Activated CD4-positive, alpha-beta memory T cell treated with anti-CD3 and anti-CD28 coated beads for 36 hours (primary cell): ENCODE data around the gene FTO. TPM values are rescaled to one million over a fixed set of nuclear protein-coding genes. Genes with fewer than 3 reads are reported as not detected.

Experiments used
- CTCF ChIA-PET: fragments of 350-600 bp; sonication (Branson Sonifier 250); formaldehyde crosslinking; loops from one replicate; lab custom pipeline; 2021; ENCODE audit warnings: antibody characterized with exemption, inconsistent platforms; lab: Charles Lee
- POLR2A ChIA-PET: fragments of 350-600 bp; sonication (Branson Sonifier 250); formaldehyde crosslinking; loops from one replicate; lab custom pipeline; 2021; ENCODE audit warnings: antibody characterized with exemption; lab: Charles Lee
- DNase-seq: peaks from one replicate; pipeline ENCODE4 v3.0.0-alpha.2; 2020
- H3K27ac Mint-ChIP-seq: one replicate; pipeline ENCODE4 v1.8.0; 2021; ENCODE audit warnings: mixed read lengths
- H3K27me3 Mint-ChIP-seq: one replicate; pipeline ENCODE4 v1.8.0; 2021; ENCODE audit warnings: mixed read lengths
- H3K36me3 Mint-ChIP-seq: one replicate; pipeline ENCODE4 v1.8.0; 2021; ENCODE audit warnings: mixed read lengths
- H3K4me1 Mint-ChIP-seq: one replicate; pipeline ENCODE4 v1.8.0; 2021; ENCODE audit warnings: low read depth, mixed read lengths
- H3K4me3 Mint-ChIP-seq: one replicate; pipeline ENCODE4 v1.8.0; 2021; ENCODE audit warnings: mild to moderate bottlenecking, mixed read lengths
- H3K9me3 Mint-ChIP-seq: one replicate; pipeline ENCODE4 v1.8.0; 2021; ENCODE audit warnings: mixed read lengths
- intact Hi-C: fragments of 100-400 bp; cut with micrococcal nuclease; formaldehyde crosslinking; loops from one replicate; pipeline ENCODE4 v1.15.1; 2023
- total RNA-seq, 2 experiments: library from RNA; stranded (reverse); gene quantifications; one replicate each; pipeline ENCODE4 v1.2.3, GENCODE V29; 2021

Gene FTO
- total RNA-seq, 2 experiments from 2014 or later: 50.7 to 53.1 TPM

- CTCF ChIA-PET: no interaction called here
- Mint-ChIP-seq H3K36me3 (peaks cover 12% of the 10 kb centered on the region), H3K4me3 (no peak overlapping the region), H3K9me3 (no peaks in the 10 kb centered on the region), H3K27ac (no peak overlapping the region), H3K4me1 (no peaks in the 10 kb centered on the region), H3K27me3 (no peaks in the 10 kb centered on the region)
- intact Hi-C loops: no loop called here
- DNase-seq: no peak
- POLR2A ChIA-PET: no interaction called here
Measured at GRCh38 chr16:53899431-53899830, 195.5 kb downstream of the FTO start.

- Mint-ChIP-seq H3K27me3 (no peaks in the 10 kb centered on the region), H3K4me1 (peaks cover 9% of the 10 kb centered on the region), H3K9me3 (no peaks in the 10 kb centered on the region), H3K36me3 (peaks cover 12% of the 10 kb centered on the region), H3K27ac (no peak overlapping the region), H3K4me3 (no peak overlapping the region)
- DNase-seq: no peak
- ChIA-PET POLR2A (no interaction called here), CTCF (interaction anchor here (1.2 kb wide), 1 partner anchor 9 kb away, joined by 6 read pairs; no protein-coding TSS in a partner anchor)
- intact Hi-C loops: no loop called here
Measured at GRCh38 chr16:53900667-53901066, 196.7 kb downstream of the FTO start.

GRCh38 chr16:53901408-53901807 lies 197.5 kb downstream of the FTO start:
- CTCF ChIA-PET: interaction anchor here (1.1 to 1.2 kb wide), 2 partner anchors 9 kb away, joined by 3 to 6 read pairs; no protein-coding TSS in a partner anchor
- H3K4me1 Mint-ChIP-seq: peaks cover 9% of the 10 kb centered on the region

DNA sequence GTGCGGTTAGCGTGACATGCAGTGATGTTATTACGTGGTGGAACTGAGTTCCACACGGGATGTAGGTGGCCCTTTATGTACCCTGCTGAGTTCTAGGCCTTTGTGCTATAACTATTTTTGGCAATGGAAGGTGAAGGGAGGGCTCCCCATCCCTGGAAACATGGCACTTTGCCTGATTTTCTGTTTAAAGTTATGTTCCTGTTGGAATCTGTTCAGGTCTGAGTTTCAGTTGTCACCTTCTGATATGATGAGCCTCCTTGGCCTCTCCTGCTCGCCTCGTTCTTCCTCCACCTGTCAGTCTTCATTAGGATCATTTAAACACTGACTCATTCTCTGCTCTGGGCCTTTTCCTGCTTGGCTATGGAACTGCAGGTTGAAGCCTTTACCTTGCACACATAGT lies 200.6 kb downstream of the FTO start:
- intact Hi-C loops: no loop called here
- Mint-ChIP-seq H3K4me1 (peaks cover 9% of the 10 kb centered on the region), H3K27me3 (no peaks in the 10 kb centered on the region), H3K36me3 (peaks cover 12% of the 10 kb centered on the region), H3K4me3 (no peak overlapping the region), H3K27ac (no peak overlapping the region), H3K9me3 (no peaks in the 10 kb centered on the region)
- CTCF ChIA-PET: no interaction called here
- DNase-seq: no peak
- POLR2A ChIA-PET: no interaction called here

More at GRCh38 chr16:53901408-53901807, 197.5 kb downstream of the FTO start:
- Mint-ChIP-seq H3K9me3 (no peaks in the 10 kb centered on the region), H3K36me3 (peaks cover 12% of the 10 kb centered on the region), H3K4me3 (no peak overlapping the region), H3K27ac (no peak overlapping the region), H3K27me3 (no peaks in the 10 kb centered on the region)
- POLR2A ChIA-PET: no interaction called here
- intact Hi-C loops: no loop called here
- no peak for DNase-seq

DNA sequence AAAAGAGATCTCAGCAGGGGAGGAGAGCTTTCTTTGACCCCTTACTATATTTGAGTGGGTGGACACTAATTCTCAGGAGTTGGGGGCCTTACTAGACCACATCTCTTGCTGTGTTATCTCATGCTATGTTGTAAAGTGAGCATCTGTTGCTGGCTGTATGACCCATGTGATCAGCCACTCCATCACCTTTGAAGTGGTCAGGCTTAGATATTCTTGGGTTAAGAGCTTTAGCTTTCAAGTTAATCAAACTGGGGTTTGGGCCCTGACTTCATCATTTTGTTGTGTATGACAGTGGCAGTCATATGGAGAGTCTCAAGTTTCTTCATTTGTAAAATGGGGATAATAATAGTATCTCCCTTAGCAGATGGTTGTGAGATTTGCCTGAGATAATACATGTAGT lies 201.1 kb downstream of the FTO start:
- Mint-ChIP-seq H3K4me1 (peaks cover 9% of the 10 kb centered on the region), H3K9me3 (no peaks in the 10 kb centered on the region), H3K4me3 (no peak overlapping the region), H3K27ac (no peak overlapping the region), H3K27me3 (no peaks in the 10 kb centered on the region), H3K36me3 (peaks cover 12% of the 10 kb centered on the region)
- ChIA-PET POLR2A (no interaction called here), CTCF (no interaction called here)
- DNase-seq: no peak
- intact Hi-C loops: no loop called here

DNA sequence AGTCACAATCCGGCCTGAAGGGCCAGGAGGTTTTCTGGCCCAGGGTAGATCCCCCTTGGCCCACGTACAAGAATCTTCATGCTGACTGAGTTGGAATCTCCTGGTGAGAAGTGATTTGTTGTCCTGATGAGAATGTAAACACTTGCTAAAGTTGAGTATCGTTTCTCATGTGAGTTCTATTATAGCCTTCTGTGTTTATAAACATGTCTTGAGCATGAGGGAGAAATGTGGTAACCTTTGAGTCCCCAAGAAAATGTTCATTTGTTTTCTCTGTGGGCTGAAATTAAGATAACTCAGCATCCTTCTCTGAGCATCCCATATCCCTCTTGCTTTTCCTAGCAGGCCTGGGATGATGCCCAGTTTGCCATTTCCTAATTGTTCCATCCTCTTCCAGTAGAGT lies 204.8 kb downstream of the FTO start:
- DNase-seq: no peak
- Mint-ChIP-seq H3K27me3 (no peaks in the 10 kb centered on the region), H3K4me1 (peaks cover 9% of the 10 kb centered on the region), H3K27ac (no peak overlapping the region), H3K4me3 (no peak overlapping the region), H3K36me3 (no peaks in the 10 kb centered on the region), H3K9me3 (no peaks in the 10 kb centered on the region)
- POLR2A ChIA-PET: no interaction called here
- intact Hi-C loops: no loop called here
- CTCF ChIA-PET: no interaction called here

DNA sequence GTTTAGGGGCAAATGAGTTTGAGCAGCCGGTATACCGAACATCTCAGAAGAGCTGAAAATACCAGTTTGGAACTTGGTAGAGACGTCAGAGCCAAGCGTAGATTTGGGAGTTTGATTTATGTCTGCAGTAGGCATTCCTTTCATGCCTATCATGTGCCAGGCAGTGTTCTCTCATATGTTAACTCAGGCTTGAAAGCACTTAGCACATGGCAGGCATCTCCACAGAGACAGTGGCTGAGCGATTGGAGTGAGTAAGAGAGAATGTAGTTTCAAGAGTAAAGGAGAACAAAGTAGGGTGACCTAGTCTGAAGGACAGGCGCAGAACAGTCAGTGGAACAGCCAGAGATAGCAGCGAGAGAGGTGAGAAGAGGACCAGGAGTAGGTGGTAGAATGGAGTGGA lies 207.0 kb downstream of the FTO start:
- no peaks in the 10 kb centered on the region for H3K36me3 Mint-ChIP-seq
- CTCF ChIA-PET: no interaction called here
- intact Hi-C loops: loop anchor here (5.0 kb wide), 1 partner anchor 374 kb away; no protein-coding TSS in a partner anchor

DNA sequence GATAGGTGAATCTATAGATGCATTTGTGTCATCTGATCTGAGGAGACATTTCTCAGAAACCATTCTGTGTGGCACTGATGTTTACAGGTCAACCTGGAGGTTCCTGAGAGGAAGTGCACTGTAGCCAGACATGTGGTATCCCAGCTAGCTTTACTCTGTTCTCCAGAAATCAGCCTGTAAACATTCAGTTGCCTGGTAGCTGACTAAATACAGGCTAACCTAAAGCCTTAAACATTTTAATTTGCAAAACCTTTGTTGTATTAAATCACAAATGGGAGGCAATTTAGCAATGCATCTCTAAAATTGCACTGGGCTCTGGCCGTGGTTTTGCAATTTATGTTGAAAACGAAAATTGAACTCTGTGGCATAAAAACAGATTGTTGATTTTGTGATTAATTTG lies 207.6 kb downstream of the FTO start:
- CTCF ChIA-PET: no interaction called here
- intact Hi-C loops: loop anchor here (5.0 kb wide), 1 partner anchor 374 kb away; no protein-coding TSS in a partner anchor

More for the DNA sequence above, 207.0 kb downstream of the FTO start:
- Mint-ChIP-seq H3K4me1 (peaks cover 7% of the 10 kb centered on the region), H3K9me3 (no peaks in the 10 kb centered on the region), H3K27me3 (no peaks in the 10 kb centered on the region), H3K27ac (no peak overlapping the region), H3K4me3 (no peak overlapping the region)
- no peak for DNase-seq
- POLR2A ChIA-PET: no interaction called here

DNA sequence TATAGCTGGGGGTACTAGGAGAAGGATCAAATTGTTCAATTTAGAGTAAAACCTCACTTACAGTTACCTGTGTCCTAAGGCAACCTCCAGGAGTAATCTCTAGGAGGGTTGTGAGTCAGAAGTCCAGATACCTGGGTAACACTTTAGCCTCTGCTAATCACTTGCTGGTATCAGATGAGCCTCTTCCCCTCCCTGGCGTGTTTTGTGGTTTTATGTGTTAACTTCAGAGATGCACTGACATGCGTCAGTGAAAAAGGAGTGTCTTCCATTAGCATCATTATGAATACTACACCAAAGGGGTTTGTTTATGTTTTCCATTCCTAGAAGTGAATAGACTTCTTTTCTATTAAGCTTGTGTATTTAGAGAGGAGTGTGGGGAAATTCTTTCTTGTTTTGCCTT lies 208.2 kb downstream of the FTO start:
- peak; percentile 66 for DNase-seq
- Mint-ChIP-seq H3K4me3 (no peak overlapping the region), H3K27ac (peak overlapping the region; percentile 79), H3K4me1 (peaks cover 7% of the 10 kb centered on the region), H3K36me3 (no peaks in the 10 kb centered on the region), H3K9me3 (no peaks in the 10 kb centered on the region), H3K27me3 (no peaks in the 10 kb centered on the region)
- POLR2A ChIA-PET: no interaction called here
- CTCF ChIA-PET: no interaction called here
- intact Hi-C loops: loop anchor here (2.0 to 5.0 kb wide), 2 partner anchors 47 to 375 kb away; no protein-coding TSS in a partner anchor

More for the DNA sequence above, 207.6 kb downstream of the FTO start:
- no peak overlapping the region for H3K4me3 Mint-ChIP-seq
- H3K9me3 Mint-ChIP-seq: no peaks in the 10 kb centered on the region
- no peak for DNase-seq
- no peaks in the 10 kb centered on the region for H3K36me3 Mint-ChIP-seq
- peaks cover 7% of the 10 kb centered on the region for H3K4me1 Mint-ChIP-seq
- H3K27me3 Mint-ChIP-seq: no peaks in the 10 kb centered on the region
- H3K27ac Mint-ChIP-seq: peak overlapping the region; percentile 79
- POLR2A ChIA-PET: no interaction called here

DNA sequence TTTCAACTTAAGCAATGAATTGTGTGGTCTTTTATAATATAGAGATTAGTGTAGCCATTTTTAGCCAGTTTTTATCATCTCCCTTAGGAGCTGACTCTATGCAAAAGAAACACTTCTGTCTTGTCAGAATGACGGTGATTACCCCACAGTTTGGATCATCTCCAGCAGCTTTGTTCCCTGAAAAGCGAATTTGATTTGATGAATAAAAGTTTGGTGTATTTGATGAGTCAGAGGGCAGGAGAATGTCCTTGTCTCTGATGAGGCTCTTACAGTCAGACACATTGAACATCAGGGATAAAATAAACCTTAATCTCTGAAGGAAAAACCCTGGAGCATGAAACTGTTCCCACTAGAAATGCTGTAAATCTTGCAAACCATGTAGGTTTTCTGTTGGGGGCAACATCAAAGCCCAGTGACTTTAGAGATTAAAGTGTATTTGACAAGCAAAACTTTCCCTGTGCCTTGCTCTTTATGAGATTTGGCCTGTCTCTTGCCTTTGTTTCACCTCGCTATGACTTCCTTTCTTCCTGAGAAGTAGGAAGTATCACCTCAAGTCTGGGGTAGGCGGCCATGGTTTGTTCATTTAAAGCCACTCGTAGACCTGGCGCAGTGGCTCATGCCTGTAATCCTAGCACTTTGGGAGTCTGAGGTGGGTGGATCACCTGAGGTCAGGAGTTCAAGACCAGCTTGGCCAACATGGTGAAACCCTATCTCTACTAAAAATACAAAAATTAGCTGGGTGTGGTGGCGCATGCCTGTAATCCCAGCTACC lies 209.3 kb downstream of the FTO start:
- ChIA-PET POLR2A (no interaction called here), CTCF (no interaction called here)
- H3K27ac Mint-ChIP-seq: peak overlapping the region; percentile 79
- peaks cover 7% of the 10 kb centered on the region for H3K4me1 Mint-ChIP-seq
- no peaks in the 10 kb centered on the region for H3K27me3 Mint-ChIP-seq
- H3K36me3 Mint-ChIP-seq: no peaks in the 10 kb centered on the region
- no peak overlapping the region for H3K4me3 Mint-ChIP-seq
- peak; percentile 50 for DNase-seq
- intact Hi-C loops: loop anchor here (2.0 to 5.0 kb wide), 2 partner anchors 48 to 376 kb away; no protein-coding TSS in a partner anchor
- no peaks in the 10 kb centered on the region for H3K9me3 Mint-ChIP-seq

- ChIA-PET POLR2A (no interaction called here), CTCF (no interaction called here)
- Mint-ChIP-seq H3K4me1 (peaks cover 7% of the 10 kb centered on the region), H3K9me3 (no peaks in the 10 kb centered on the region), H3K27me3 (no peaks in the 10 kb centered on the region), H3K36me3 (no peaks in the 10 kb centered on the region), H3K4me3 (no peak overlapping the region), H3K27ac (peak overlapping the region; percentile 79)
- intact Hi-C loops: loop anchor here (2.0 to 5.0 kb wide), 2 partner anchors 49 to 377 kb away; no protein-coding TSS in a partner anchor
- DNase-seq: no peak
Measured at GRCh38 chr16:53913920-53914319, 210.0 kb downstream of the FTO start.

- Mint-ChIP-seq H3K27ac (no peak overlapping the region), H3K9me3 (no peaks in the 10 kb centered on the region), H3K4me1 (peaks cover 7% of the 10 kb centered on the region), H3K4me3 (no peak overlapping the region), H3K27me3 (no peaks in the 10 kb centered on the region), H3K36me3 (no peaks in the 10 kb centered on the region)
- DNase-seq: no peak
- POLR2A ChIA-PET: no interaction called here
- intact Hi-C loops: loop anchor here (5.0 kb wide), 1 partner anchor 377 kb away; no protein-coding TSS in a partner anchor
- CTCF ChIA-PET: interaction anchor here (0.9 kb wide), 1 partner anchor 17 kb away, joined by 3 read pairs; no protein-coding TSS in a partner anchor
Measured at GRCh38 chr16:53914736-53915135, 210.8 kb downstream of the FTO start.
